Adrenal gland (tissue), 5 donors: ENCODE measurements around the gene TNK1.

Source experiments
- CTCF ChIP-seq, 6 experiments: fragments of 450-650 bp in 4 of 6; fragments of 200-600 bp in 2 of 6; sonication (generic) in 1 of 6; IDR thresholded peaks; 1 replicate in 5 of 6; 2 replicates in 1 of 6; pipeline versions ENCODE4 v1.5.1 to v1.8.0; 2016 to 2021; ENCODE audit warnings: antibody characterized with exemption in 6 of 6, mild to moderate bottlenecking in 2 of 6, moderate library complexity in 1 of 6
- POLR2A ChIP-seq, 2 donors: fragments of 450-650 bp; IDR thresholded peaks; one replicate each; pipeline ENCODE4 v1.6.1; 2017; ENCODE audit warnings: antibody characterized with exemption in 2 of 2, mild to moderate bottlenecking in 2 of 2, moderate library complexity in 1 of 2
- donor health status: DM: no; HTN: no; CAD: no.

GRCh38 chr17:7409716-7410115 is 28.8 kb downstream of the TNK1 start:
- TF ChIP-seq CTCF (IDR thresholded peaks at IDR 0.05) (no peak), POLR2A (IDR thresholded peaks at IDR 0.05) (no peak)
